ENCODE measurements around the gene DPEP2NB.

The DPEP2NB gene

DNA sequence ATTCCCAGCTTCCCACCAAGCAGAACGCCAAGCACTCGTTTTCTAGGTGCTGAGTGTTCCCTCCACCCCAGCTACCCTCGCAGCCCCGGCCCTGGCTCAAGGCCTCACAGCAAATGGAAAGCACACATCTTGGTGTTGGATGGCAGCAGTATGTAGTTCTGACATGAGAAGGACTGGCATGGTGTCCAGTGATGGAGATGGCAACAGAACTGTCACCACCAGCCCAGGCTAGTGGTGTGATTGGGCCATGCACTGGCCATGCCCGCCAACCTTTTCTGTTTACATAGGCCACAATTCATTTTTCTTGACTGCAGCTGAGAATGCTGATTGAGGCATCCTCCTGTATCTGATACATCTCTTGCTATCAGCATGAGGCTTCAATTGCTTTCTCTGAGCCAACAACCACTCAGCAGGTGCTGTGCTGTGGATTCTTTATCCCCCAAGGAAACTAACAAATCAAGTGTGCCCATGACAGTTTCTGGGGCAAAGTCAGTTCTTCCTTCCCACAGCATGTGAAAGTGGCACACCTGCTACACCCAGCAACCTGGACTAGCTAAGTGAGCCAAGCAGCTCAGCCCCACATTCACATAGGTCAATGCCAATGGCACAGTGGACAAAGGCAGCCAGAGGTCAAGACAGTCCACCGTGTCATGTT lies 51.1 kb downstream of the DPEP2NB start:
- no peaks in the 10 kb centered on the region for H3K9me3 Mint-ChIP-seq
- no peak for ATAC-seq
- peaks cover 27% of the 10 kb centered on the region for H3K4me1 Mint-ChIP-seq
- no peaks in the 10 kb centered on the region for H3K27me3 Mint-ChIP-seq
- no peak overlapping the region for H3K4me3 Mint-ChIP-seq
- no peak overlapping the region for H3K27ac Mint-ChIP-seq
- no peak for DNase-seq

DNA sequence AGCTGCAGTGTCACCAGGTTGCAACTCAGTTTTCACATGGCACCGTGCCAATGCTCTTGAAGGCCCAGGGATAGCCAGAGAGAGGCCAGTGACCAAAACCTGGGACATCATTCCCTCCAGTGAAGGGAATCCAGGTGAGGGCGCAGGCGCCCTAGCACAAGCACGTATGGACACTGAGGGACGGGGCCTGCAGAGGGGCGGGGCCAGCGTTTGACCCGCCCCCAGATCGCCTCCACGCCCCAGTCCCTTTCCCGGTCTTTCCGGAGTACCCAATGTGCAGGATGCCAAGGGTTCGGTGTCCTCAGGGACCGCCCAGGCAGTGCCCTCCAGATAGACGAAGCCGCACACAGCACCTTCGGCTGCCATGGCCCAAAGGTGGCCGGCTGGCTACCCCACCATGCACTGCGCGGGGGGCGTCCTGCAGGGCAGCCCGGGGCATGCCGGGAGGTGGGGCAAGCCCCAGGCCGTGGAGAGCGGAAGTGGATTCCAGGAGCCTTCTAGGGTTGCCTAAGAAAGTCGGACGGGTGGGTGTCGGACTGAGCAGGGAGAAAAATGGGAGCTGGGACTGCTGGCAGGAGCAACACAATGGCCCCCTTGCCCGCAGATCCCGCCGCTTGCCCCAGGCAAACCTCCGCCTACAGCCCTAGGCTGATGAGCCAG lies 51.9 kb downstream of the DPEP2NB start:
- Mint-ChIP-seq H3K4me3 (no peak overlapping the region), H3K27ac (no peak overlapping the region), H3K9me3 (no peaks in the 10 kb centered on the region), H3K4me1 (peaks cover 20% of the 10 kb centered on the region), H3K27me3 (no peaks in the 10 kb centered on the region)
- ATAC-seq, result no peak
- no peak for DNase-seq

Data from stimulated activated naive CD8-positive, alpha-beta T cell treated with anti-CD3 and anti-CD28 coated beads, Interleukin-15, amount 100 ng/mL, for 72 hours (primary cell).